Smooth muscle cell (in vitro differentiated cells): ENCODE measurements around the gene NCF2. TPM values are rescaled to one million over a fixed set of nuclear protein-coding genes. Genes with fewer than 3 reads are reported as not detected.

ENCODE experiments used
- DNase-seq: peaks from one replicate; lab custom pipeline; 2025; ENCODE audit not compliant: unreplicated experiment; lab: John Stamatoyannopoulos, UW
- H2AFZ ChIP-seq: fragments of 200-600 bp; sonication (generic); 2 replicates; pipeline ENCODE4 v1.6.0; 2016; ENCODE audit warnings: antibody characterized with exemption, low read depth, mild to moderate bottlenecking
- H3F3A ChIP-seq: fragments of 200-600 bp; sonication (generic); 2 replicates; pipeline ENCODE4 v1.6.0; 2017; ENCODE audit warnings: antibody characterized with exemption, low read depth
- H3K27ac ChIP-seq: fragments of 200-600 bp; sonication (generic); 2 replicates; pipeline ENCODE4 v1.5.1; 2016; ENCODE audit warnings: low read depth, mild to moderate bottlenecking
- H3K27me3 ChIP-seq: fragments of 200-600 bp; sonication (generic); 2 replicates; pipeline ENCODE4 v1.6.1; 2016; ENCODE audit warnings: low read depth, mild to moderate bottlenecking
- H3K36me3 ChIP-seq: fragments of 200-600 bp; sonication (generic); 2 replicates; pipeline ENCODE4 v1.5.1; 2016; ENCODE audit warnings: low read depth
- H3K4me1 ChIP-seq: fragments of 200-600 bp; sonication (generic); 2 replicates; pipeline ENCODE4 v1.5.1; 2016; ENCODE audit warnings: low read depth
- H3K4me2 ChIP-seq: fragments of 200-600 bp; sonication (generic); 2 replicates; pipeline ENCODE4 v1.6.0; 2016; ENCODE audit warnings: mild to moderate bottlenecking
- H3K4me3 ChIP-seq: fragments of 200-600 bp; sonication (generic); 2 replicates; pipeline ENCODE4 v1.5.1; 2016; ENCODE audit warnings: mild to moderate bottlenecking
- H3K79me2 ChIP-seq: fragments of 200-600 bp; sonication (generic); 2 replicates; pipeline ENCODE4 v1.6.0; 2016; ENCODE audit warnings: low read depth, mild to moderate bottlenecking
- H3K9ac ChIP-seq: fragments of 200-600 bp; sonication (generic); 2 replicates; pipeline ENCODE4 v1.6.0; 2016; ENCODE audit warnings: low read depth
- H3K9me3 ChIP-seq: fragments of 200-600 bp; sonication (generic); replicated peaks from 2 replicates; pipeline ENCODE4 v1.5.1; 2016; ENCODE audit warnings: low read depth
- H4K20me1 ChIP-seq: fragments of 200-600 bp; sonication (generic); 2 replicates; pipeline ENCODE4 v1.6.0; 2016; ENCODE audit warnings: low read depth
- CTCF ChIP-seq: fragments of 200-600 bp; sonication (generic); IDR thresholded peaks from 2 replicates; pipeline ENCODE4 v1.5.1; 2017; ENCODE audit warnings: borderline replicate concordance, mild to moderate bottlenecking, antibody characterized with exemption; ENCODE audit not compliant: insufficient read depth, poor library complexity, severe bottlenecking
- WGBS: methylation state at CpG from one replicate; pipeline ENCODE4 v1.1.7; 2016; ENCODE audit warnings: low lambda C conversion rate; 5-methylcytosine and 5-hydroxymethylcytosine counted together
- polyA plus RNA-seq: library from polyadenylated mRNA; unstranded; fragments of >200 nt; fragmentation: Nextera tagmentation; extraction: Ambion mirVana; gene quantifications from 2 replicates; pipeline ENCODE4 v1.2.1, GENCODE V29; 2016
- total RNA-seq: library from RNA; depleted of rRNA; stranded (reverse); fragments of >200 nt; gene quantifications from 2 replicates; pipeline ENCODE4 v1.2.3, GENCODE V29; 2014

NCF2 gene
- total and polyA plus RNA-seq, 2 experiments from 2014 or later = 0.65 to 1.7 TPM

- Histone ChIP-seq H3K27me3 (no peaks in the 10 kb centered on the region), H3K9ac (no peak overlapping the region), H2AFZ (no peak overlapping the region), H3K4me2 (no peak overlapping the region), H3F3A (no peaks in the 10 kb centered on the region), H3K36me3 (no peaks in the 10 kb centered on the region), H3K4me1 (no peaks in the 10 kb centered on the region), H3K27ac (no peak overlapping the region), H3K79me2 (no peaks in the 10 kb centered on the region), H4K20me1 (no peaks in the 10 kb centered on the region), H3K4me3 (no peak overlapping the region), H3K9me3 (no peaks in the 10 kb centered on the region)
- no peak for TF ChIP-seq CTCF
- WGBS = 77% methylated on average over 4 of the region's 4 CpGs
- no peak for DNase-seq
These were observed 25.0 kb downstream of the NCF2 start for GRCh38 chr1:183565261-183565660.

GRCh38 chr1:183562701-183563100 lies 27.6 kb downstream of the NCF2 start:
- no peaks in the 10 kb centered on the region for H3K79me2 ChIP-seq
- TF ChIP-seq CTCF = no peak
- H3F3A ChIP-seq = no peaks in the 10 kb centered on the region
- no peak overlapping the region for H2AFZ ChIP-seq
- no peak overlapping the region for H3K9ac ChIP-seq
- WGBS = 100% methylated on average over 2 of the region's 2 CpGs
- DNase-seq = no peak
- H3K27ac ChIP-seq = no peak overlapping the region
- H3K9me3 ChIP-seq = no peaks in the 10 kb centered on the region
- no peaks in the 10 kb centered on the region for H4K20me1 ChIP-seq
- H3K36me3 ChIP-seq = no peaks in the 10 kb centered on the region
- no peak overlapping the region for H3K4me3 ChIP-seq
- no peaks in the 10 kb centered on the region for H3K27me3 ChIP-seq
- H3K4me2 ChIP-seq = no peak overlapping the region
- H3K4me1 ChIP-seq = no peaks in the 10 kb centered on the region

GRCh38 chr1:183559061-183559460 lies 31.2 kb downstream of the NCF2 start:
- H3K27ac ChIP-seq = no peak overlapping the region
- no peak overlapping the region for H3K4me2 ChIP-seq
- no peak for TF ChIP-seq CTCF
- H3K9ac ChIP-seq = no peak overlapping the region
- H3K36me3 ChIP-seq = no peaks in the 10 kb centered on the region
- no peaks in the 10 kb centered on the region for H3K27me3 ChIP-seq
- H3F3A ChIP-seq = no peaks in the 10 kb centered on the region
- DNase-seq = no peak
- no peaks in the 10 kb centered on the region for H3K4me1 ChIP-seq
- H3K79me2 ChIP-seq = no peaks in the 10 kb centered on the region
- no peak overlapping the region for H2AFZ ChIP-seq
- no peak overlapping the region for H3K4me3 ChIP-seq
- no peaks in the 10 kb centered on the region for H3K9me3 ChIP-seq
- no peaks in the 10 kb centered on the region for H4K20me1 ChIP-seq

- H3K9me3 ChIP-seq = no peaks in the 10 kb centered on the region
- no peaks in the 10 kb centered on the region for H3K79me2 ChIP-seq
- no peak for TF ChIP-seq CTCF
These were observed 35.7 kb downstream of the NCF2 start for GRCh38 chr1:183554577-183554976.

More at GRCh38 chr1:183554577-183554976, 35.7 kb downstream of the NCF2 start:
- 94% methylated on average over 3 of the region's 3 CpGs for WGBS
- no peak overlapping the region for H3K27ac ChIP-seq
- H3K27me3 ChIP-seq = no peaks in the 10 kb centered on the region
- H3K4me1 ChIP-seq = no peaks in the 10 kb centered on the region
- H4K20me1 ChIP-seq = no peaks in the 10 kb centered on the region
- H3K4me2 ChIP-seq = no peak overlapping the region
- H3K36me3 ChIP-seq = peaks cover 17% of the 10 kb centered on the region
- H3F3A ChIP-seq = no peaks in the 10 kb centered on the region
- DNase-seq = no peak
- no peak overlapping the region for H3K4me3 ChIP-seq
- no peak overlapping the region for H3K9ac ChIP-seq
- H2AFZ ChIP-seq = no peak overlapping the region
